ENCODE measurements around the gene TGFBR3.

- TF ChIP-seq POLR2A (IDR thresholded peaks at IDR 0.05) (no peak), CTCF (IDR thresholded peaks at IDR 0.05) (no peak)
Measured at GRCh38 chr1:91717839-91718238, 168.1 kb downstream of the TGFBR3 start.

Measured in Peyer's patch (tissue), 4 donors.